NCI-H345 treated with DMSO at 0.1 percent for 48 hours (cell line): ENCODE measurements around the gene TGFB1I1.

ENCODE experiments used
- DNase-seq: peaks from one replicate; lab custom pipeline; 2025; ENCODE audit not compliant: unreplicated experiment; lab: John Stamatoyannopoulos, UW

Gene TGFB1I1

DNA sequence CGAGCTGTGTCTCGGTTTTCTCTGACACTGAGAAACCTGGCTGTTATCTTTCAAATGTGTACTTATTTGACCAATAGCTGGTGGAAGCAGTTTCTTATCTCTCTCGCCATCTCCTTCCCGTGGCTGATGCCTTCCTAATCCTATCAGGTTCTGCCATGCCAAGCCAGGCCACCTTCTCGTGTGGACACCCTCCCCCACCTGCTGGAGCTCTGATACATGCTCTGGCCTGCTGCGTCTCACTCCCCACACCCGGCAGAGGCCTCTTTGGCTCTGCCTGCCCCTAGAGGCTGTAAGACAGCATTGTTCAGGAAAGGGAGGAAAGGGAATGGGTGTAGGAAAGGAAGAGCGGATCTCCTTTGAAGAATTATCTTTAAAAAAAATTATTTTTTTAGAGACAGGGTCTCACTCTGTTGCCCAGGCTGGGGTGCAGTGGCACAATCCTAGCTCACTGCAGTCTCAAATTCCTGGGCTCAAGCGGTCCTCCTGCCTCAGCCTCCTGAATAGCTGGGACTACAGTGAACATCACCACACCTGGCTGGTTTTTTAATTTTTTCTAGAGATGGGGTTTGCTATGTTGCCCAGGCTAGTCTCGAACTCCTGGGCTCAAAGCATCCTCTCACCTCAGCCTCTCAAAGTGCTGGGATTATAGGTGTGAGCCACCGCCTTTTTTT is 20.1 kb upstream of the TGFB1I1 start:
- DNase-seq = peak; percentile 30

DNA sequence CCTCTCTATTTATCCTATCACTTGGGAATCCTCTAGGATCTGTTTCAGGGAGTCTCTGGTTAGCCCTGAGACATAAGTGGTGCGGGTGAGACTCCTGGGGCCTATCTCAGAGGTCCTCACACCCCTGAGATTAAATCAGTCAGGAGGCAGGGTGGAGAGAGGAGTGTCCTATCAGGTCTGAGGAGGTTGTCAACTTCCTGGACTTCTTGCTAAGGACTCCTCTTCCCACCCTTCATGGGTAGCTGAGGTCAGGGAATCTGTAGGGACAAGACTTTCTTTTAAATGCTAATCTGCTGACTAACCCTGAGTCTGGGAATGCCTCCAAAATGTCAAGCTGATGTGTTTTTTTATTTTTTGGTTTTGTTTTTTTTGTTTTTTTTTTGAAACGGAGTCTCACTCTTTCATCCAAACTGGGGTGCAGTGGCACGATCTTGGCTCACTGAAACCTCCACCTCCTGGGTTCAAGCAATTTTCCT is 19.3 kb upstream of the TGFB1I1 start:
- no peak for DNase-seq

DNA sequence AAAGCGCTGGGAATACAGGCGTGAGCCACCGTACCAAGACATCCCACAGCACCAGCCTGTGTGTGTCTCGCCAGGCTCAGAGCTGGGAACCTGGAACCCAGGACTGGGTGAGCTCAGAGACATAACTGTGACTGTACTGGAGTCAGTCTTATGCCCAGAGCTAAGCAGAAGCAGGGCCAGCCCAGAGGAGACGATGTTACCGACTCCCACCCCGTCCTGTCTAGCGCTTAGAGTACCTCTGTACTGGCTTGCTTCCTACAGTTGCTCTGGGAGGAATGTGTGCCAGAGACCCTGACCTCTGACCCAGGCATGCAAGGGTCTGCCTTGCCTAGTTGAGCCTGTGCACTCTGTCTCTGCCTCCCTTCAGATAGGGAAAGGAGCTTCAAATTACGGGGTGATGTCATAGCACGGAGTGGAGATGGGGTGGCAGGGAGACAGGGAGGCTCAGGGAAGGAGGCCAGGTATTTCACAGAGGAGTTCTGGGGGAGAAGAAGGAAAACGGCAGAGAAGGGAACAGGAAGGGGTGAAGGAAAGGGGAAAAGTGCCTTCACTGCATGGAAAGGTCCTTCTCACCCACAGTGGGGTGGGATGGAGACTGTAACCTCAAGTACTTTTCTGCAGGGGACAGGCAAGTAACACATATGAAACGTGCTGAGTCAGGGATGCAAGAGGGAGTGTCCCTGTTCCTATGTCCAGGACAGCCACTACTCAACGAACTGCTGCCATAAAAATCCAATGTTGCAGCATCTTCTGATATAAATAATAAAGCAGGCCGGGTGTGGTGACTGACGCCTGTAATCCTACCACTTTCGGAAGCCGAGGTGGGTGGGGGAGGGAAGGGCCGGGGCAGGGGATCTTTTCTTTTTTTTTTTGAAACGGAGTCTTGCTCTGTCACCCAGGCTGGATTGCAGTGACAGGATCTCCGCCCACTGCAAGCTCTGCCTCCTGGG is 18.4 kb upstream of the TGFB1I1 start:
- no peak for DNase-seq

GRCh38 chr16:31455601-31456314 is 16.2 kb upstream of the TGFB1I1 start:
- no peak for DNase-seq

- no peak for DNase-seq
Observed at GRCh38 chr16:31456988-31457360, 15.0 kb upstream of the TGFB1I1 start.

- DNase-seq = no peak
Observed at GRCh38 chr16:31458073-31458843, 13.7 kb upstream of the TGFB1I1 start.

DNA sequence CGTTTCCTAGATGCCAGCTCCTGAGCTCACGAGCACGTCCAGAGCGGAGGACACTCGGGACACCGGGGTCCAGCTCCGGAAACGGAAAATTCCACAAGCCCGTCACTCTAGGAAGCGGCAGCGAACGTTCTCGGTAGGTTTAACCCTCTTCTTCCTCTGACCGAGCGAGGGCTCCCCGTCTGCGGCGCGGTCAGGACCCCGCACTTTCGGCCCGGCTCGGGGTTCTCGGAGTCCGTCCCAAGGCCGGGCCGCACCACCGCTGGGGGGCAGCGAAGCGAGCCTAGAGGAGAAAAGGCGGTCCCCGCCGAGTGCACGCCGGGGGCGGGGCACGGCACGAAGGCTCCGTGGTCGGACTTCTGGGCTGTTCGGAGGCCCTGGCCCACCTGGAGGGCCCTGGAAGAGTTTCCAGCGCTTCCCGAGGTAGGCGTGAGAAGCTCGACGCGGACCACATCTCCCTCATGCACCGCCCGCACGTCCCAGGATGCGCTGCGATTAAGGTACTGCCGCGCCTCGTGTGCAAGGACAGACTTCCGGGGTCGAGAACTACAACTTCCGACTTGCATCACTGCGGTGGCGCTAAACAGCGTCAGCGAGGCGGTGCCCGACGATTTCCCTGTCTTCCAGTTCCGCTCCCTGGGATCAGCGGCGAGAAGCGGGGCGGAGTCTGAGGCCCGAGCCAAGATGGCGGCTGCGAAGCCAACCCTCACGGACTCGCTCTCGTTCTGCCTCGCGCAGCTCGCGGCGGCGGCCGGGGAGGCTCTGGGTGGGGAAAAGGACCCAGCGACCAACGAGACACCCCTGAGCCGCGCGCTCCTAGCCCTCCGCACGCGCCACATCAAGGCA is 12.9 kb upstream of the TGFB1I1 start, which contains the start of gene ARMC5:
Gene ARMC5, plus strand, starts transcription at position 658 of the 843 bp plus-strand sequence. Its CDS starts 24 bp downstream, at position 682.
- DNase-seq = peak; percentile 98

DNA sequence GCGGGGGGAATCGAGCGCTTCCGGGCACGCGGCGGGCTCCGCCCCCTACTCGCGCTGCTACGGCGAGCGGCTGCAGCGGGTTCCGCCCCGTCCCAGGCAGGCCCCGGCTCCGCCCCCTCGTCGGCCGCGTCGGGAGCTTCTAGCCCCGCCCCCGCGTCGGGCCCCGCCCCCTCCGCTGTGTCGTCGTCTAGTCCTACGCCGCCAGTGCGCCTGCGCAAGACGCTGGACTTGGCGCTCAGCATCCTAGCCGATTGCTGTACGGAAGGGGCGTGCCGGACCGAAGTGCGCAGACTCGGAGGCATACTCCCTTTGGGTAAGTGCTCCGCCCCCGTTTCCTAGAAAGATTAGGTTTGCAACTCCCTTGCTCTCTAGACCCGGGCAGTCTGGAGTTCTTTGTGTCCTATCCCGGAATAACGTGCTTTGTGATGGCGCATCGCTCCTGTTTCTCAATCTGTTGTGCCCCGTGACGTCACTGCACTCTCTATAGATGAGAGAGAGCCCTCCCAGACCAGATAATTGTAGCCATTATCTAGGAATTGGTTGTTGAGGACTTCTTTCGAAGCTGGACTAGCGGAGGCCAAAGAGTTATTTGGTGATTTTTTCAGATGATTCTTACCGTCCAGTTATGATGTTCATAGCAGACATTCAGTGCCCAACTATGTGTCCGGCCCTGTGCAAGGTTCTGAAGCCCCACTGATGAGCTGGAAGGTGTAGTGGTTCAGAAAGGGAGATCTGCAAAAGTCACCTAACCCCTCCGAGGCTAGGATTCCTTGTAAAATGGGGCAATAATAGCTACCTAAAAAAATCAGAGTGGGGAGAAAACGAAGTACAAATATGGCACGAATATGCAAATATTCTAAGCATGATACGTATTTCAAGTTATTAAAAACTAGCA is 12.0 kb upstream of the TGFB1I1 start:
- DNase-seq = peak; percentile 100

- DNase-seq = peak; percentile 52
Observed at GRCh38 chr16:31460582-31461002, 11.4 kb upstream of the TGFB1I1 start.

GRCh38 chr16:31461201-31461920 is 10.6 kb upstream of the TGFB1I1 start:
- DNase-seq = no peak

GRCh38 chr16:31461921-31462804 is 9.8 kb upstream of the TGFB1I1 start:
- no peak for DNase-seq

- no peak for DNase-seq
Observed at GRCh38 chr16:31464348-31464769, 7.6 kb upstream of the TGFB1I1 start.

- DNase-seq = no peak
Observed at GRCh38 chr16:31464781-31465260, 7.1 kb upstream of the TGFB1I1 start.

DNA sequence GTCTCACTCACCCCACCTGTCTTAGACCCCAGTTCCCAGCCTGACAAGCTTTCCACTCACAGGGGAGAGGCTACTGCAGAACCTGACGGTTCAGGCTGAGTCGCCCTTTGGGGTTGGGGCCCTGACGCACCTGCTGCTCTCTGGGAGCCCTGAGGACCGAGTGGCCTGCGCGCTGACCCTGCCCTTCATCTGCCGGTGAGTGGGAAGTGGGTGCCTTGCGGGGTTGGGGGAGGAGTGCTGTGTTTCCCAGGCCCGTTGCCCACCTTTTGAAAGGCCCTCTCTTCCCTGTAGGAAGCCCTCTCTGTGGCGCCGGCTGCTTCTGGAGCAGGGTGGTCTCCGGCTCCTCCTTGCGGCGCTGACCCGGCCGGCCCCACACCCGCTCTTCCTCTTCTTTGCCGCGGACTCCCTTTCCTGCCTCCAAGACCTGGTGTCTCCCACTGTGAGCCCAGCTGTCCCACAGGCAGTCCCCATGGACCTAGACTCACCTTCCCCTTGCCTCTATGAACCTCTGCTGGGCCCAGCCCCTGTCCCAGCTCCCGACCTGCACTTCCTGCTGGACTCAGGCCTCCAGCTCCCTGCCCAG is 6.1 kb upstream of the TGFB1I1 start:
- no peak for DNase-seq

DNA sequence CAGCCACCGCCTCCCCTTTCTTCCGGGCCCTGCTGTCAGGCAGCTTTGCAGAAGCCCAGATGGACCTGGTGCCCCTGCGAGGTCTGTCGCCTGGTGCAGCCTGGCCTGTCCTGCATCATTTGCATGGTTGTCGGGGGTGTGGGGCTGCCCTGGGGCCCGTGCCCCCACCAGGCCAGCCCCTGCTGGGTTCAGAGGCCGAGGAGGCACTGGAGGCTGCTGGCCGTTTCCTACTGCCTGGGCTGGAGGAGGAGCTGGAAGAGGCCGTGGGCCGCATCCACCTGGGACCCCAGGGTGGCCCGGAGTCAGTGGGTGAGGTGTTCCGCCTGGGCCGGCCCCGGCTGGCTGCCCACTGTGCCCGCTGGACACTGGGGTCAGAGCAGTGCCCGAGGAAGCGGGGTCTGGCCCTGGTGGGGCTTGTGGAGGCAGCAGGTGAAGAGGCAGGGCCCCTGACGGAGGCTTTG is 5.5 kb upstream of the TGFB1I1 start:
- no peak for DNase-seq

DNA sequence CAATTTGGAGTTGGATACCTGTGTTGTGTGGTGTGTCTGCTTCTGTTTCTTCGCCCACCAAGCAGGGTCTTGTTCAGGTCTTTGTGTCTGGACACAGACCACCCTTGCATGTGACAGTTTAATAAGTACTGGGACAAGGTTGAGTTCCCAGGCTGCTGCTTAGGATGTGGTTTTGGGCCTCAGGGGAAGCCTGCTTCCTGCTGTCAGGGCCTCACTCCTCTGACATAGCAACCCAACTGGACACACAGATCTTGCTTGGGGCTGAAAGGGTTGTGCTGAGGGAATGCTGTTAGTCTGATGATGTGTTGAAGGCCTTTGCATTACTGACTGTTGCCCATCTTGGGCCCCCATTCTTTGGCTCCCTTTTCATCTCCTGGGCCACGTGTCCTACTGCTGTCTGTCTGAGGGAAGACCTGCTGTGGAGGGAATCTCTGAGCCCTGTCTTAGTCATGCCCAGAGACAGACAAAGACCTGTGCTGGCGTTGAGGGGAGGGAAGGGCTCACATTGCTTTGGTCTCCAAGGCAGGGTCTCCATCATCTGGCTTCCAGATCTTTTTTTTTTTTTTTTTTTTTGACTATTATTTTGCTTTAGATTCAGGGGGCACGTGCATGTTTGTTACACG is 4.7 kb upstream of the TGFB1I1 start:
- no peak for DNase-seq
